RKO (cell line): ENCODE data around the gene UNC13A.
"Not testable (repeated sequence)": the region's sequence is repeated elsewhere in the genome, so short reads cannot be mapped to it uniquely, and the experiment has no call there.

Experiments used
- DNase-seq: peaks from one replicate; pipeline ENCODE4 v3.0.0-alpha.2; 2016; ENCODE audit warnings: low spot score

Gene UNC13A

DNA sequence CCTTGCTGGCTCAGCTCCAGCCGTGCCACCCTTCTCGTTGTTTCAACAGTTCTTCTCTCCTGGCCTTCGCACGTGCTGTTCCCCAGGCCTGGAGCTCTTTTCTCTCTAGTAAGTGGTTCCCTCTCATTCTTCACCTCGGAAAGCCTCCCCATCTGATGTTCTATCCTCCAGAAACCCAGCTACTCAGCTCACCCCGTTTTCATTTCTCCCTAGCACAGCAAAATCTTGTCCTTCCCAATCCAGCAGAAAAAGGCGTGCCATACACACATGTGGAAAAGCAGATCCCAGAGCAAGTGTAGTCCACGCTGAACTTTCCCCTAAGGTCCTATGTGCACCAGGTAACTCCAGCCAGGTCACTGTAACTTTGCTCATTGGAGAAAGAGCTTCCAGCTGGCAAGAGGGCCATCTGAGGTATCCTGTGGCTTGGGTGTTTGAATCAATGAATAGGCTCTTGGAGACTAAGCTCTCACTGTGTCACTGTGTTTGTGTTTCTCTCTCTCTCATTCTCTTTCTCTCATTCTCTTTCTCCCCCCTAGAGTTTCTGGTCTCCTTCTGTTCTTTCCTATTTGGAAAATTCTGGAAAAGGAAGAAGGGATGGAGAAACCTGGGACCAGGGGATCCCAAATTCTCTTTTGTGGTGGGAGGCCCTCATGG, 83.7 kb downstream of the UNC13A start:
- DNase-seq, result no peak

DNA sequence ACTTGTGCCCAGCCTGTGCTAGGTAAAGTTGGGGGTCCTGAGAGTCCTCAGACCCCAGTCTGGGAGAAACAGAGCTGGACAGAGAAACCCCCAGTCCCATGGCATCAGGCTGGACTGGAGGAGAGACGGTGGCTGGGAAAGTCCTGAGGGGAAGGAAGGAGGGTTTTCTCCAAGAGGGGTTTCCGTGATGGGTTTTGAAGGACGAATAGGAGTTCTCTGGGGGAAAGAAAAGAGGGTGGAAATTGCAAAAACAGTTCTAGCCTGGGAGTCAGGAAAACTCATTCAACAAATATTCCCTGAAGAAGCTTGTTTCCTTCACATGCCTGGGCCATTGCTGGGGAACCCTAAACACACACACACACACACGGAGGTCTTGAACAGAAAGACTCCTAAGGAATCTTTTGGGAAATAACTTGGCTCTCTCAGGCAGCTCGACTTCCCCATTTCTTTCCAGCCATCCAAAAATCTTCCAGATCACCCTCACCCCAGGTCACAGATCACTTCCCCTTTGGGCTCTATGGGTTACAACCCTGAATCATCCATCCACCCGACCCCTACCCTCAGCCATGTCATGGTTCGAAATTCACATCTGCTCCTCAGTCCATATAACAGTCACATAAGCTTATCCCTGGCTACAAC, 85.2 kb downstream of the UNC13A start:
- DNase-seq, result no peak

DNA sequence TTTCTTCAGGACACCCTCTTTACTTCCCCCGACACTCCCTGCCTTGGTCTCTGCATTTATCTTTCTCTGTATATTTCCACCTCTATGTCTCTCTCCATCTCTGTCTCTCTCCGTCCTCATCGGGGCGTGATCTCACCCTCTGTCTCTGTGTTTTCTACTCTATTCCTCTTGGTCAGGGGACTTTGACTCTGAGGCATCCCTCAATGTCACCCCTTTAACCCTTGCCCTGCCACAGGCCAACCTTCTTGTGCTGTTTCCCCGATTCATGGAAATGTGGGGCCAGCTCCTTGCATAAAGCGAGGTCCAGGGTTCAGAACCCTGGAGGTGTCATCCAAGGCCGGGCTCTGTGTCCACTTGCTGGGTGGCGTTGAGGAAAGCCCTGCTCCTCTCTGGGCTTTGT, 85.9 kb downstream of the UNC13A start:
- no peak for DNase-seq

DNA sequence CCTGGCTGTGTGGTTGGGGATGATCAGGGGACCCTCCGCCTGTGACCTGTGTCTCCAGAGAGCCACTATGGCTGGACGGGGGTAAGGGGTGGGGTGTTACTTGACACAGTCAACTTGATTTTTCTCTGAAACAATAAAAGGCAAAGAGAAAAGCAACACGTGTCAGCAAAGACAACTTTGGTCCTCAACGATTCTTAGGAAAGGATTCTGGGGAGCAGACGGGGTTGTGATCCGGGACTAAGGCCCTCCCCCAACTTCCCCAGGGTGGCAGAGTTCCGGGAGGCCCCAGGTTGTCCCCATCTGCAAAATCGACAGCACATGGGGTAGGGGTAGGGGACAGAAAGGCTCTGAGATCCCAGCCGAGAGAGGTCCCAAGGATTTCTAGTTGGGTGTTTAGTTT, 86.5 kb downstream of the UNC13A start:
- no peak for DNase-seq

DNA sequence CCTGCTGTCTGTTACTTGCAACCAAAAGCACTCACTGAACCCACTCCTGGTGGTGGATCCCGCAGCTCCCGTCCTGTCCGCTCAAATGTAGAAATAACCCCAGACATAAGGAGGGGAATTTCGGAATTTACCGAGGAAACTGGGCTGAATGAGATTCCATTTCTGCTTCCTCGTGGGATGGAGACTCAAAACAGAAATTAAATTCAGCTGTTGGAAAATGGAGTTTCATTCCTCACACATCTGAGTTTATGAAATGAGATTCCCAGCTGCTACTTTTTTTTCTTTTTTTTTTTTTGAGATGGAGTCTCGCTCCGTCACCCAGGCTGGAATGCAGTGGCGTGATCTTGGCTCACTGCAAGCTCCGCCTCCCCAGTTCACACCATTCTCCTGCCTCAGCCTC, 88.4 kb downstream of the UNC13A start:
- no peak for DNase-seq

DNA sequence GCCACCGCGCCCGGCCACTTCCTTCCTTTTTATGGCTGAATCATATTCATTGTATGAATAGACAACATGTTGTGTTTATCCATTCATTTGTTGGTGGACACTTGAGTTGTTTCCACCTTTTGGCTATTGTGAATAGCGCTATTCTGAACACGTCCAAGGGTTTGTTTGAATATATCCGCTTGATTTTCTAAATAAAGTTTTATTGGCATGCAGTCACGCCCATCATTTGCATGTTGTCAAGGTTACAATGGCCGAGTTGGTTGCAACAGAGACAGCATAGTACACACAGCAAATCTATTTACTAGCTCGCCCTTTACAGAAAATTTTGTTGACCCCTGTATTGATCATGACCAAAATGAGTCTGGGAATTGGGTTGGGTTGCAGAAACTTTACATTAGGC, 89.2 kb downstream of the UNC13A start:
- no peak for DNase-seq

DNA sequence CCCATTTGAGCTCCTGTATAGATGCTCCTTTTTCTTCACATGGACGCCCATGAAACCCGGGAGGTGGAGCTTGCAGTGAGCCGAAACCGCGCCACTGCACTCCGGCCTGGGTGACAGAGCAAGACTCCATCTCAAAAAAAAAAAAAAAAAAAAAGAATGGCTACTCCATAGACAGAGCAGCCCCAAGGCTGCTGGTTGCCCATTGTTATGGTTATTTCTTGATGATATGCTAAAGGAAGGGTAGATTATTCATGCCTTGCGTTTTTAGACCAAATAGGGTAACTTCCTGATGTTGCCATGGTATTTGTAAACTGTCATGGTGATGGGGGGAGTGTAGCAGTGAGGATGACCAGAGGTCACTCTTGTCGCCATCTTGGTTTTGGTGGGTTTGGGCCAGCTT, 90.1 kb downstream of the UNC13A start:
- DNase-seq, result not testable (repeated sequence)

DNA sequence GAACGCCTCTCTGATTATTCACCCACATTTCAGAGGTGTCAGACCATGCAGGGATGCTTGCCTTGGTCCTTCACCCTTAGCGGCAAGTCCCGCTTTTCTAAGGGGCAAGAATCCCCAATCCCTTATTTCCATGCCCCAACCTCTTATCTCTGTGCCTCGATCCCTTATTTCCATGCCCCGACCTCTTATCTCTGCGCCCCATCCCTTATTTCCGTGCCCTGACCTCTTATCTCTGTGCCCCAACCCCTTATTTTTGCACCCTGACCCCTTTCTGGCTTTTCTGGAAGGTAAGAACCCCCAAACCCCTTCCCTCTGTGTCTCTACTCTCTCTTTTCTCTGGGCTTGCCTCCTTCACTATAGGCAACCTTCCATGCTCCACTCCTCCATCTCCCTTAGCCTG, 93.9 kb downstream of the UNC13A start:
- not testable (repeated sequence) for DNase-seq

DNA sequence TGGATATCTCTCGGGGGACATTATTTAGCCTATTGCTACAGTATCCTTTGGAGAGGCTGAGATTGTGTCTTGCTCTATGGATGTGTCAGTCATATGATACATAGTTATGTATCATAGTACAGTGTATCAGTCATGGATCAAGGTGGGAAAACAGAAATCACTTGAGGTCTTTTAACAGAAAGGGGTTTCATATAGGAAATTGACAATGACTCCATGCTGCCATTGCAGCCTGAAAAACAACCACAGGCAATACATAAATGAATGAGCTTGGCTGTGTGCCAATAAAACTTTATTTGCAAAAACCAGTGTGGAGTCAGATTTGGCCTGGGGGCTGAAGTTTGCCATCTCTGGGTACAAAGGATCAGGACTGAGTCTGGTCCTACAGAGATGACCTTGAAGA, 97.3 kb downstream of the UNC13A start:
- no peak for DNase-seq

DNA sequence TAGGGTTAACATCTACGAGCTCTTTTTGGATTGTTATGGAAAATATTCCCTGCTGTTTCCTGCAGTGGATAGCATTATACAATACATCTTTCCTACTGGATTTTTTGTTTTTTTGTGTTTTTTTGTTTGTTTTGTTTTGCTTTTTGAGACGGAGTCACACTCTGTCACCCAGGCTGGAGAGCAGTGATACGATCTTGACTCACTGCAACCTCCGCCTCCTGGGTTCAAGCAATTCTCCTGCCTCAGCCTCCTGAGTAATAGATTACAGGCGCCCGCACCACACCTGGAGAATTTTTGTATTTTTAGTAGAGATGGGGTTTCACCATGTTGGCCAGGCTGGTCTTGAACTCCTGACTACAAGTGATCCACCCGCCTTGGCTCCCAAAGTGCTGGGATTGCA, 102.8 kb downstream of the UNC13A start:
- DNase-seq, result not testable (repeated sequence)

DNA sequence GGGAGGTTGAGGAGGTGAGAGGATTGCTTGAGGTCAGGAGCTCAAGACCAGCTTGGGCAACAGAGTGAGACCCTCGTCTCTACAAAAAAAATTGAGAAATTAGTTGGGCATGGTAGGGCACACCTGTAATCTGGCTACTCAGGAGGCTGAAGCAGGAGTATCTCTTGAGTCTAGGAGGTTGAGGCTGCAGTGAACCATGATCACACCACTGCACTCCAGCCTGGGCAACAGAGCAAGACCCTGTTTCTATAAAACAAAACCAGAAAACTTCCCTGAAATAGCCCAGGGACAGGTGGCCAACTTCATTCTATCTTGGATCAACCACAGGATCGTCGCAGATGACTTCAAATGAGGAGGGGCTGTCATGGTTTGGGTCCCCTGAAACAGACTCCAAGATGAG, 104.0 kb downstream of the UNC13A start:
- no peak for DNase-seq

DNA sequence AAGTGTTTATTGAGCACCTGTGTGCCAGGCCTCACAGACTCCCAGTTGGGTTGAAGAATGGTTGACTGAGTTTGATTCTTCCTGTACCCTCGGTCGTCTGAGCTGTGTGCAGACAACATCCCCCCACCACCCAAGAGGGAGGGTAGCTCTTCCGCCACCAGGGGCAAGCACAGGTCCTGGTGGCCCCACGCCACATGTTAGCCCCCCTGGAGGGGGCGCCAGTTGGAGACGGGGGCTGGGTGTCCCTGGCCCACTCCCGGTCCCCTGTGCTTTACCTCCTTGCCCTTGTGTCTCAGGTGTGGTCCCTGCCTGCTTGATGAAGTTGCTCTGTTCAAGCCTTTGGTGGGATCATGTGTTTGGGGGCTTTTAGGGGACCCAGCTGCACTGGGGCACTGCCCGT, 105.5 kb downstream of the UNC13A start:
- DNase-seq, result no peak

DNA sequence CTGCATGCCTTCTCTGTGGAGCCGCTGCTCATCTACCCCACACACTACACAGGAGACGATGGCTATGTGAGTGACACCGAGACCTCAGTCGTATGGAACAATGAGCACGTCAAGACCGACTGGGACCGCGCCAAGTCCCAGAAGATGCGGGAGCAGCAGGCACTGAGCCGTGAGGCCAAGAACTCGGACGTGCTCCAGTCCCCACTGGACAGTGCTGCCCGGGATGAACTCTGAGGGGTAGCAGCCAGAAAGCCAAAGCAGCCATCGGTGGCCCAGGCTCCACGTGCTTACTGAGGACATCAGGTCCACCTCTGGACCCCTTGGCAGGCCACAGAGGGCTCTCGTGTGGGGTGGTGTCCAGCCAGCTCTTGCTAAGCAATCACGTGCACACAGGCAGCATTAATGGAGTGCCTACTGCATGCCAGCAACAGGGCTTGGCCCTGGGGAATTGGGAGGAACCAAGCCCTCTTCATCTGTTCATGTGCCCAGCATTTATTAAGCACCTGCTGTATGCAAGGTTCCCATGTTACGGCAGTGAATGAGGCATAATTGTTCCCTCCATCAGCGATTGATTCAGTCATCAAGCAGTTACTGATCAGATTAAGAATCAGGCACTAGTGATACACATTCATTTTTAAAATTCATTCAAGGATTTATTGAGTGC, 106.8 kb downstream of the UNC13A start:
- DNase-seq, result no peak

DNA sequence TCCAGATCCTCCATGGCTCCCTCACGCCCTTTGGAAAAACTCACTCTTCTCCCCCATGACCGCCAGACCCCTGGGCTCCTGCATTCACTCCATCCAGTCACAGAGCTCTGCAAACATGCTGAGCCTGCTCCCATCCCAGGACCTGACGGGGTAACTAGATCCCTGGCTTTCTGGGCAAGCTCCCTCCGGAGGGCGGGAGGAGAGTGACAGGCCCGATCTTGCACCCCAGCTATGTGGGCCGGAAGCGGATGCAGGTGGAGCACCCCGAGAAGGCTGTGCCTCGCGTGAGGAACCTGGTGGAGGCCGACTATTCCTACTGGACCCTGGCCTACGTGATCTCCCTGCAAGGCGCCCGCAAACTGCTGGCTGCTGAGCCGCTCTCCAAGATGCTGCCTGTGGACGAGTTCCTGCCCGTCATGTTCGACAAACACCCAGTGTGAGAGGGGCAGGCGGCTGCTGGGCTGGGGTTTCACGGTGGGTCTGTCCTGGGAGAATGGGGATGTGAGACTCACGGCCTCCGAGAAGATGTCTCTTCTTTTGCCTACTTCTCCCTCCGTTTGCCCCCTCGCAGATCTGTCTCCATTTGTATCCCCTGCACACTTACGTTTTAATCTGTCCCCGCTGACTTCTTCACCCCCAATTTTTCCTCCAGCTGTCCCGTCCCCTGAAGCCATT, 107.5 kb downstream of the UNC13A start:
- no peak for DNase-seq

DNA sequence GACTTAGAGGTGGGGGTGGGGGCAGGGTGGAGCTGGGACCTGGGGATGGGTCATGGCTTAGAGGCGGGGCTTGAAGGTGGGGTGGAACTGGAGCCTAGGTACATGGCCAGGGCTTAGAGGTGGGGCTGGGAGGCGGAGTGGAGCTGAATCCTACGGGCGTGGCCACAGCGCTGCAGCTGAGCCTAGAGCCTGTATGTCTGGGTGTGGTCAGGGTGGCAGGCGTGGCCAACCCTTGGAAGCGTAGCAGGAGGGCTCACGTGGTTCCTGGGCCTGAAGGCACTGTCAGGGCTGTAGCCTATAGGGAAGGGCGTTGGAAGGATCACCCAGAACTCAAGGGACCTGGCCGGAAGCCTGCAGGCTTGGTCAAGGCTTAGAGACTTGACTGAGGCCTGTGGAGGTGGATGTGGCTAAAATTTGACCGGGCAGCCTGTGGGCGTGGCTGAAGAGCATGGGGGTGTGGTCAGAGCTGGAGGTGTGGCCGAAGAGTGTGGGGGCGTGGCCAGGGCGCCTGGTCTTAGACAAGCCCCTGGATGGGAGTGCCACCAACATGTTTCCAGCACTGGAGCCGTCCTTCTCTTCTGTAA, 108.4 kb downstream of the UNC13A start:
- peak; percentile 51 for DNase-seq

DNA sequence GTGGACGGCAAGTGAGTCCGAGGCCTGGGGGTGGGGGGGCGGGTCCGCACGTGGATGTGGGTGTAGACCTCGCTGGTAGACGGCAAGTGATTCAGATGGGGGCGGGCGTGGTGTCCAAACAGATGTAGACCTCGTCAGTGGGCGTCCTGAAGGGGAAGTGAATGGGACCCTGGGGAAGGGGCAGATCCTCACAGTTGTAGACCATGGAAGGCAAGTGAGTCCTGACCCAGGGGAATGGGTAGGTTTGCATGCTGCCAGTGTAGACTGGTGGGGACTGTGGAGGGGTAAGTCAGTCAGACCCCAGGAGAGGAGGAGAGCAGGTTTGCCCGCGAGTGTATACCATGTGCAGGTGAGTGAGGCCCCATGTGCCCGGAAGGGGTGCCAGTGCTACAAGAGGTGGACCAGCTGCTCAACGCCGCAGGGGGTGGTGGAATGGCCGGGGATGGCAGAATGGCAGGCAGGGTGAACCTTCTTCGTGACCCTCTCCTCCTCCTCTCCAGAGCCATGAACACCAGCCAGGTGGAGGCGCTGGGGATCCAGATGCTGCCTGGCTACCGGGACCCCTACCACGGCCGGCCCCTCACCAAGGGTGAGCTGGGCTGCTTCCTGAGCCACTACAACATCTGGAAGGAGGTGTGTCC, 110.6 kb downstream of the UNC13A start:
- no peak for DNase-seq

DNA sequence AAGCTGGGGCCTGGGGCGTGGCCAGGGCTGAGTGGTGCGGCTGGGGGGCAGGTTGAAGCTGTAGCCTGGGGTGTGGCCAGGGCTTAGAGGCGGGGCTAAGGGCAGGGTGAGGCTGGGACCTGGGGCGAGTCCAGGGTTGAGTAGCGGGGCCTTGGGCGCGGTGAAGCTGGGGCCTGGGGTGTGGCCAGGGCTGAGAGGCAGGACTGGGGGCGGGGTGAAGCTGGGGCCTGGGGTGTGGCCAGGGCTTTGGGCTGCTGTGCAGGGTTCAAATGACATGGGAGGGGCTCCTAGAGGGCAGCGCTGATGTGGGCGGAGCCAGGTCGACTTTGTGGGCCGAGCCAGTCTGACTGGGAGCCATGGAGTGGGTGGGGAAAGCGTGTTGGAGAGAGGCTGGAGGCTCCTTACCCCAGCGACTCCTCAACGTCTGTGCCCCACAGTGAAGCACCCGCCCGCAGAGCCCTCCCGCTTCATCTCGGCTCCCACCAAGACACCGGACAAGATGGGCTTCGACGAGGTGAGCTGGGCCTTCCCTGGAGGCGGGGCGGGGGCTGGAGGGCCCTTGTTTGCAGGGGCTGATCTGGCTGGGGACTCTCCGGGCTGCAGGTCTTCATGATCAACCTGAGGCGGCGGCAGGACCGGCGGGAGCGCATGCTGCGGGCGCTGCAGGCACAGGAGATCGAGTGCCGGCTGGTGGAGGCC, 111.2 kb downstream of the UNC13A start:
- no peak for DNase-seq

DNA sequence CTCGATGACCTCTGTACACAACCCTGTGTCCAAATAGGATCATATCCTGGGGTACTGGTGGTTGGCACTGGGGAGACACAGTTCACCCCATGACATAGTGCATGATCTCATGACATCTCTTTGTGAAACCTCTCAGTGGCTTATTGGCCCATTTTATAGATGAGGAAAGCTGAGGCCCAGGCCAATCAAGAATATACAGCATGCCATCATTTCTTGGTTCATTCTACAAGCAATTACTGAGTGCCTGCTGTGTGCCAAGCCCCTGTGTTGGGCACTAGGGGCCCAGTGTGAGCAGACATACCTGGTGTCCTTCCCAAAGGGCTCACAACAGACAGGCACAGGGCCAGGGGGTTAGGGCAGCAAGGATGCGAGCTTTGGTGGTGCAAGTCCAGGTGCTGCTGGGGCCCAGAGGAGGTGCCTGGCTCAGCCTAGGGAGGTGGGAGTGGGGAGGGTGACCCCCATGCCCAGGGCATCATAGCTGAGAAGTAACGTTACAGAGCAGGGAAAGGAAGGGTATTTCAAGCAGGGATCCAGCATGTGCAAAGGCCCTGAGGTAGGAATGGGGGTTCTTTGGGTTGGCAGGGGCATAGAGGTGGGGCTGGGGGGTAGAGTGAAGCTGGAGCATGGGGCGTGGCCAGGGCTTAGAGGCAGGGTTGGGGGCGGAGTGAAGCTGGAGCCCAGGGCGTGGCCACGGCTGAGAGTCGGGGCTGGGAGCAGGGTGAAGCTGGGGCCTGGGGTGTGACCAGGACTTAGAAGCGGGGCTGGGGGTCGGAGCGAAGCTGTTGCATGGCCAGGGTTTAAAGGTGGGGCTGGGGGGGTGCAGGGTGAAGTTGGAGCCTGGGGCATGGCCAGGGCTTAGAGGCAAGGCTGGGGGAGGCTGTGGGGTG, 112.0 kb downstream of the UNC13A start:
- no peak for DNase-seq

DNA sequence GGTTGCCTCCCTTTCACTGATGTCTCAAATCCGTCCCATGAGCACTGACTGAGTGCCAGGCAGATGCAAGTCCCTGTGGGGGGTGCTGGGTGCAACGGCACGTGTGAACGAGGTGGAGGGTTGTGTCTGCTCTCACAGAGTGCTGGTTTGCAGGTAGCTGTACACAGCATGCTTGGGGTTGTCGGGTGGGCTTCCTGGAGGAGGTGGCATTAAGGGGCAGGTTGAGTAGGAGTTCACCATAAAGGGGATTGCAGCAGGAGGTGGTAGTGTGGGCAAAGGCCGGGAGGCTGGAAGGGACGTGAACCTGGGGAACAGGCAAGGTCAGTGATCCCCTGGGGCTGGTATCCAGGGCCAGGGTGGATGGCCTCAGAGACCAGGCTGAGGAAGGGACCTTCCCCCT, 115.5 kb downstream of the UNC13A start:
- DNase-seq, result no peak

DNA sequence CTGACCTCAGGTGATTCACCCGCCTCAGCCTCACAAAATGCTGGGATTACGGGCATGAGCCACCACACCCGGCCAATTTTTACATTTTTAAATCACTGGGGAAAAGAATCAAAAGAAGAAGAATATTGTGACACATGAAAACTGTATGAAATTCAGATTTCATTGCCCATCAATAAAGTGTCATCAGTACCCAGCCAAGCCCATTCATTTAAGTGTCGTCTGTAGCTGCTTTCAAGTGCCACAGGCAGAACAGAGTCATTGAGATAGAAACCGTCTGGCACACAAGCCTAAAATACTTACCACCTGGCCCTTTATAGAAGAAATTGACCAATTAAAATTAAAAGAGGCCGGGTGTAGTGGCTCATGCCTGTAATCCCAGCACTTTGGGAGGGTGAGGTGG, 117.4 kb downstream of the UNC13A start:
- DNase-seq, result no peak

DNA sequence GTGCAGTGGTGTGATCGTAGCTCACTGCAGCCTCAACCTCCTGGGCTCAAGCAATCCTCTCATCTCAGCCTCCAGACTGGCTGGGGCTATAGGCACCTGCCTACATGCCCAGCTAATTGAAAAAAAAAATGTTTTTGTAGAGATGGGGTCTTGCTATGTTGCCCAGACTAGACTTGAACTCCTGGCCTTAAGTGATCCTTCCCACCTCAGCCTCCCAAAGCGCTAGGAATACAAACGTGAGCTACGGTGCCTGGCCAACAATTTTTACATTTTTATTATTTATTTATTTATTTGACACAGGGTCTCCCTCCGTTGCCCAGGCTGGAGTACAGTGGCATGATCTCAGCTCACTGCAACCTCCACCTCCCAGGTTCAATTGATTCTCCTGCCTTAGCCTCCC, 117.9 kb downstream of the UNC13A start:
- DNase-seq, result not testable (repeated sequence)
